Measurements from ENCODE around the gene NEUROD2. TPM values are rescaled to one million over a fixed set of nuclear protein-coding genes. Genes with fewer than 3 reads are reported as not detected.

NEUROD2 gene
- total RNA-seq, 1 donor from 2014 or later, result not detected

GRCh38 chr17:39624313-39624712 is 16.6 kb upstream of the NEUROD2 start:
- Histone ChIP-seq H3K36me3 (ENCODE audit: insufficient read depth, low read length) (no peaks in the 10 kb centered on the region), H3K4me1 (ENCODE audit: insufficient read depth, low read length) (peaks cover 8% of the 10 kb centered on the region), H3K27ac (ENCODE audit: low read depth, low read length) (no peak overlapping the region), H3K79me2 (ENCODE audit: insufficient read depth, low read length) (no peaks in the 10 kb centered on the region), H3K9ac (ENCODE audit: low read length) (no peak overlapping the region), H3K27me3 (ENCODE audit: insufficient read depth, low read length) (peaks cover 50% of the 10 kb centered on the region), H3K9me3 (ENCODE audit: insufficient read depth, low read depth, low read length) (no peaks in the 10 kb centered on the region), H4K20me1 (ENCODE audit: insufficient read depth, low read length) (no peaks in the 10 kb centered on the region), H2AFZ (ENCODE audit: low read depth, low read length) (no peak overlapping the region), H3K4me3 (ENCODE audit: insufficient read depth, low read depth, low read length) (no peak overlapping the region), H3K4me2 (ENCODE audit: low read length) (no peak overlapping the region)
- Mint-ChIP-seq H3K4me3 (ENCODE audit: unreplicated experiment) (no peak overlapping the region), H3K27ac (ENCODE audit: unreplicated experiment) (no peak overlapping the region), H3K27me3 (ENCODE audit: low read depth, unreplicated experiment) (peaks cover 77% of the 10 kb centered on the region), H3K4me1 (ENCODE audit: low read depth, unreplicated experiment) (no peaks in the 10 kb centered on the region), H3K36me3 (ENCODE audit: low read depth, unreplicated experiment) (no peaks in the 10 kb centered on the region), H3K9me3 (ENCODE audit: unreplicated experiment) (no peaks in the 10 kb centered on the region)
- no peak for DNase-seq (ENCODE audit: low read depth)
- no peak for FAIRE-seq
- TF ChIP-seq EZH2 (IDR thresholded peaks at IDR 0.05; ENCODE audit: insufficient read depth, low read length), result no peak
- no peak for TF ChIP-seq CTCF (IDR thresholded peaks at IDR 0.05; ENCODE audit: insufficient read depth, low read depth, low read length)

GRCh38 chr17:39623356-39623950 is 15.7 kb upstream of the NEUROD2 start:
- Mint-ChIP-seq H3K36me3 (ENCODE audit: low read depth, unreplicated experiment) (no peaks in the 10 kb centered on the region), H3K4me1 (ENCODE audit: low read depth, unreplicated experiment) (no peaks in the 10 kb centered on the region), H3K4me3 (ENCODE audit: unreplicated experiment) (no peak overlapping the region), H3K27ac (ENCODE audit: unreplicated experiment) (no peak overlapping the region), H3K9me3 (ENCODE audit: unreplicated experiment) (no peaks in the 10 kb centered on the region), H3K27me3 (ENCODE audit: low read depth, unreplicated experiment) (peaks cover 77% of the 10 kb centered on the region)
- FAIRE-seq (no peak), DNase-seq (ENCODE audit: low read depth) (no peak)
- Histone ChIP-seq H3K79me2 (ENCODE audit: insufficient read depth, low read length) (no peaks in the 10 kb centered on the region), H3K4me1 (ENCODE audit: insufficient read depth, low read length) (peaks cover 10% of the 10 kb centered on the region), H3K4me3 (ENCODE audit: insufficient read depth, low read depth, low read length) (no peak overlapping the region), H3K27ac (ENCODE audit: low read depth, low read length) (no peak overlapping the region), H3K36me3 (ENCODE audit: insufficient read depth, low read length) (no peaks in the 10 kb centered on the region), H3K9me3 (ENCODE audit: insufficient read depth, low read depth, low read length) (no peaks in the 10 kb centered on the region), H2AFZ (ENCODE audit: low read depth, low read length) (no peak overlapping the region), H4K20me1 (ENCODE audit: insufficient read depth, low read length) (no peaks in the 10 kb centered on the region), H3K27me3 (ENCODE audit: insufficient read depth, low read length) (peaks cover 42% of the 10 kb centered on the region), H3K4me2 (ENCODE audit: low read length) (no peak overlapping the region), H3K9ac (ENCODE audit: low read length) (no peak overlapping the region)
- TF ChIP-seq CTCF (IDR thresholded peaks at IDR 0.05; ENCODE audit: insufficient read depth, low read depth, low read length) (peak; percentile 68), EZH2 (IDR thresholded peaks at IDR 0.05; ENCODE audit: insufficient read depth, low read length) (no peak)

GRCh38 chr17:39622380-39623006 is 14.8 kb upstream of the NEUROD2 start:
- Mint-ChIP-seq H3K4me1 (ENCODE audit: low read depth, unreplicated experiment) (no peaks in the 10 kb centered on the region), H3K27ac (ENCODE audit: unreplicated experiment) (no peak overlapping the region), H3K27me3 (ENCODE audit: low read depth, unreplicated experiment) (peaks cover 72% of the 10 kb centered on the region), H3K36me3 (ENCODE audit: low read depth, unreplicated experiment) (no peaks in the 10 kb centered on the region), H3K4me3 (ENCODE audit: unreplicated experiment) (no peak overlapping the region), H3K9me3 (ENCODE audit: unreplicated experiment) (no peaks in the 10 kb centered on the region)
- Histone ChIP-seq H3K27me3 (ENCODE audit: insufficient read depth, low read length) (peaks cover 34% of the 10 kb centered on the region), H3K36me3 (ENCODE audit: insufficient read depth, low read length) (no peaks in the 10 kb centered on the region), H3K9me3 (ENCODE audit: insufficient read depth, low read depth, low read length) (no peaks in the 10 kb centered on the region), H3K27ac (ENCODE audit: low read depth, low read length) (no peak overlapping the region), H4K20me1 (ENCODE audit: insufficient read depth, low read length) (no peaks in the 10 kb centered on the region), H3K4me3 (ENCODE audit: insufficient read depth, low read depth, low read length) (no peak overlapping the region), H3K79me2 (ENCODE audit: insufficient read depth, low read length) (no peaks in the 10 kb centered on the region), H3K4me1 (ENCODE audit: insufficient read depth, low read length) (peaks cover 13% of the 10 kb centered on the region), H3K9ac (ENCODE audit: low read length) (no peak overlapping the region), H2AFZ (ENCODE audit: low read depth, low read length) (peak overlapping the region; percentile 64), H3K4me2 (ENCODE audit: low read length) (peak overlapping the region; percentile 71)
- TF ChIP-seq CTCF (IDR thresholded peaks at IDR 0.05; ENCODE audit: insufficient read depth, low read depth, low read length) (no peak), EZH2 (IDR thresholded peaks at IDR 0.05; ENCODE audit: insufficient read depth, low read length) (no peak)
- no peak for DNase-seq (ENCODE audit: low read depth)
- no peak for FAIRE-seq

All from astrocyte (in vitro differentiated cells and primary cell).